Aorta (tissue), 5 donors: ENCODE data around the gene PCYOX1L. TPM values are rescaled to one million over a fixed set of nuclear protein-coding genes. Genes with fewer than 3 reads are reported as not detected.

Source experiments
- ATAC-seq: fragments of 200-7000 bp; cut with Tn5 transposase; one replicate; pipeline ENCODE4 v1.9.1; 2022; ENCODE audit warnings: moderate library complexity; ENCODE audit not compliant: low FRiP score
- DNase-seq, 2 donors: peaks; one replicate each; pipeline ENCODE4 v3.0.0-alpha.2; 2020
- H3K27ac ChIP-seq, 2 donors: one replicate each; pipeline ENCODE4 v1.5.1; 2013; ENCODE audit warnings: low read length in 2 of 2, mild to moderate bottlenecking in 2 of 2, moderate library complexity in 2 of 2, control low read depth in 1 of 2, inconsistent platforms in 1 of 2, low read depth in 1 of 2
- H3K27me3 ChIP-seq, 2 donors: one replicate each; pipeline ENCODE4 v1.6.1; 2013; ENCODE audit warnings: control low read depth in 1 of 2, low read length in 1 of 2, mild to moderate bottlenecking in 1 of 2, moderate library complexity in 1 of 2; ENCODE audit not compliant: insufficient read depth in 2 of 2, control insufficient read depth in 1 of 2
- H3K36me3 ChIP-seq, 2 donors: one replicate each; pipeline ENCODE4 v1.6.1; 2013; ENCODE audit warnings: control low read depth in 1 of 2, low read length in 1 of 2, mild to moderate bottlenecking in 1 of 2; ENCODE audit not compliant: insufficient read depth in 2 of 2, control insufficient read depth in 1 of 2
- H3K4me1 ChIP-seq, 2 donors: one replicate each; pipeline ENCODE4 v1.6.1; 2013; ENCODE audit warnings: low read length in 2 of 2, control low read depth in 1 of 2, mild to moderate bottlenecking in 1 of 2, moderate library complexity in 1 of 2; ENCODE audit not compliant: insufficient read depth in 2 of 2, control insufficient read depth in 1 of 2
- H3K4me3 ChIP-seq, 2 donors: one replicate each; pipeline ENCODE4 v1.5.1; 2013; ENCODE audit warnings: low read length in 2 of 2, control low read depth in 1 of 2, mild to moderate bottlenecking in 1 of 2
- H3K9me3 ChIP-seq: one replicate; pipeline ENCODE4 v1.6.1; 2013; ENCODE audit warnings: mild to moderate bottlenecking, low read length; ENCODE audit not compliant: control insufficient read depth
- WGBS, 2 donors: extraction: QIAGEN DNeasy Blood & Tissue Kit; methylation state at CpG; one replicate each; pipeline ENCODE4 v1.1.7; 2013; 5-methylcytosine and 5-hydroxymethylcytosine counted together
- intact Hi-C, 2 donors: fragments of 100-400 bp; cut with DNase I; formaldehyde crosslinking; loops; one replicate each; pipeline versions ENCODE4 v1.14.2 to v1.15.0; 2022
- polyA plus RNA-seq, 2 donors: library from polyadenylated mRNA; stranded (reverse); fragments of 200-250 nt; gene quantifications; one replicate each; pipeline ENCODE4 v1.2.3, GENCODE V29; 2013
- total RNA-seq, 2 donors: library from RNA; stranded (reverse); fragmentation: NEBNext Ultra II Directional; extraction: Animal tissue kit (Norgen Biotek cat#: 25700); gene quantifications; one replicate each; pipeline ENCODE4 v1.2.1, GENCODE V29; 2021
- donor health status: healthy with polysubstance abuse.
- donor health status: Bipolar disorder and iron deficiency.
- donor health status: DM: no; HTN: no; CAD: no.
- donor health status: DM: no; HTN: no; CAD: no.
- donor health status: DM: yes; HTN: yes; CAD: no.

Gene PCYOX1L
- total and polyA plus RNA-seq, 4 donors, result 3.1 to 9.2 (median 4.2) TPM

DNA sequence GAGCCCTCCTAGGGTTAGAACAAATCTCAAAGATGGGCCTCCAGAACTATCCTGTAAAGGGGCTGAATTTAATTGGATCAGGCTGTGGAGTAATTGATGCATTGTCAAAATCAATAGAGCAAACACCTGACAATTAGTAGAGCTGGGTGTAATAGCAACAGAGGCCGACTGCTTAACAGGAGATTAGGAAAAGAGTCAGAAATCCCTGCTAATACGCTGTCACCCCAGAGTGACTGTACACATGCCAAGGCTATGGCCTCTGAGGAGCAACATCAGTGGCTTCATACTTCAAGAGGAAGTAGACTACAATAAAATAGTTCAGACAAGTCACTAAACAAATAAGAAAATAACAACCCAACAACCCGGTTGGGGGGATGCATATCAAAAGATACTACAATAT lies 31.2 kb upstream of the PCYOX1L start:
- no peak for DNase-seq
- H3K4me1 ChIP-seq, result no peaks in the 10 kb centered on the region
- no peaks in the 10 kb centered on the region for H3K9me3 ChIP-seq
- no peaks in the 10 kb centered on the region for H3K27me3 ChIP-seq
- intact Hi-C loops, result no loop called here
- 90% methylated on average over 3 of the region's 3 CpGs for WGBS, 2 donors
- no peaks in the 10 kb centered on the region for H3K36me3 ChIP-seq
- H3K27ac ChIP-seq, result no peak overlapping the region
- H3K4me3 ChIP-seq, result no peak overlapping the region
- ATAC-seq, result no peak

DNA sequence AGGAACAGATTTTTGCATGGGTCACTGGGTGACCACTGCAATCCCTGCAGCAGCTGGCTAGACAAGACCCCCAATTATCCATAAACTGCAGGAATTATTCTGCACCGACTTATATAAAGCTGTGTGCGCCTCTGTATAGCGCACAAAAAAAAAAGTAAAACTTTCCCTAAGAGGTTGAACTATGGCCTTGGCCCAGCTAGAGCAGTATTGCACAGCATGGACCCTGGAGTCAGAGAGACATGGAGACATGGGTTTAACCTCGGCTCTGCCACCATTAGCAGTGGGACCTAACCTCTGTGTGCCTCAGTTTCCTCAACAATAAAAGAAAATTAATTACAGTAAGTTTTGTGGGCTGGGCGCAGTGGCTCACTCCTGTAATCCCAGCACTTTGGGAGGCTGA lies 29.7 kb upstream of the PCYOX1L start:
- intact Hi-C loops, result no loop called here
- H3K27ac ChIP-seq, result no peak overlapping the region
- H3K4me1 ChIP-seq, result no peaks in the 10 kb centered on the region
- no peaks in the 10 kb centered on the region for H3K36me3 ChIP-seq
- DNase-seq (no peak), ATAC-seq (no peak)
- no peak overlapping the region for H3K4me3 ChIP-seq
- WGBS, 2 donors, result 93 to 97% methylated on average over 5 of the region's 5 CpGs
- no peaks in the 10 kb centered on the region for H3K27me3 ChIP-seq
- no peaks in the 10 kb centered on the region for H3K9me3 ChIP-seq

DNA sequence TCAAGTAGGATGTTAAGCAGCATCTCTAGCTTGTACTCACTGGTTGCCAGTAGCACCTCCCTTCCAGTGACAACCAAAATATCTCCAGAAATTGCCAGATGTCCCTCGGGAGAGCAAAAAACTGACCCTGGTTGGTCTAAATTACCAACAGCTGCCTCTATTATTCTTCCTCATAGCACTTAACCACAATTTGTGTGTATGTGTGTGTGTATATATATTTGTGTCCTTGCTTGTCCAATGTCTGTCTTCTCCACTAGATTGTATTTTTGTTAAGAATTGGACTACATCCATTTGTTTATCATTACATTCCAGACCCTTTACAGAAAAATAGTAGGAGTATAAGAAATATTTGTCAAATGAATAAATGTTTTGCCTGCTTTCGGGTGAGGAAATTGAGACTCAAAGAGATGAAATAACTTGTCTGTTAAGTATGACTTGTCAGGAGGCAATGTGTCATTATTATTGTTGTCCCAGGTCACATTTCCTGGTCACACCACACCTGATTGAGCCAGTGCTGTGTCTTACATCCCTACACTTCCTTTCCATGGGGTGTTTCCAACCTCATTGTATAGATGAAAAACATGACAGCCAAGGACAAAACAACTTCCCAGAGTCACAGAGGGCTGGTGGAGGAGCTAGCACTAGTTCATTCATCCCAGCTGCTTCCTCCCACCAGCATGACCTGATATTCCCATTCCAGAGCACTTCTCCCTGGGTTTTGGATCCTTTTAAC lies 24.0 kb upstream of the PCYOX1L start:
- H3K4me3 ChIP-seq, result no peak overlapping the region
- no peaks in the 10 kb centered on the region for H3K36me3 ChIP-seq
- no peaks in the 10 kb centered on the region for H3K4me1 ChIP-seq
- no peak for ATAC-seq
- no peak overlapping the region for H3K27ac ChIP-seq
- intact Hi-C loops, result no loop called here
- WGBS, 2 donors, result 76 to 78% methylated on average over 2 of the region's 2 CpGs
- no peaks in the 10 kb centered on the region for H3K27me3 ChIP-seq
- no peak for DNase-seq
- H3K9me3 ChIP-seq, result no peaks in the 10 kb centered on the region

DNA sequence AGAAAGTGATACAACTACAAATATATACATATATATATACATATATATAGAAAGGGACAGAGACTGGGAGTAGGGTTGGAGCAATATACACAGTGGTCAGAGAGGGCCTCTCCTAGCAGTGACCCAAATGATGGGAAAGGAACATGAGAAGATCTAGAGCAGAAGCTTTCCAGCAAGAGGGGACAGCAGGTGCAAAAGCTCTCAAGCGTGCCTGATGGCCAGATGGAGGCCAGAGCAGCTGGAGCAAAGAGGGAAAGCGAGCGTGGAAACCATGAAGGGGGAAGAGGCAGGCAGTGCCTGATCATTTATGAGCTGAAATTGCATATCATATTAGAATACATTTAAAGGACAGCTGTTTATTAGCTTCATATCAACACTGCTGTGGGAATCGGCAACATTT lies 20.1 kb upstream of the PCYOX1L start:
- H3K4me1 ChIP-seq, result no peaks in the 10 kb centered on the region
- DNase-seq (no peak), ATAC-seq (no peak)
- no peak overlapping the region for H3K27ac ChIP-seq
- H3K36me3 ChIP-seq, result peaks cover 3% of the 10 kb centered on the region in 2 donors
- no peak overlapping the region for H3K4me3 ChIP-seq
- WGBS, 2 donors, result 94 to 95% methylated on average over 4 of the region's 4 CpGs
- no peaks in the 10 kb centered on the region for H3K27me3 ChIP-seq
- intact Hi-C loops, result no loop called here
- no peaks in the 10 kb centered on the region for H3K9me3 ChIP-seq

DNA sequence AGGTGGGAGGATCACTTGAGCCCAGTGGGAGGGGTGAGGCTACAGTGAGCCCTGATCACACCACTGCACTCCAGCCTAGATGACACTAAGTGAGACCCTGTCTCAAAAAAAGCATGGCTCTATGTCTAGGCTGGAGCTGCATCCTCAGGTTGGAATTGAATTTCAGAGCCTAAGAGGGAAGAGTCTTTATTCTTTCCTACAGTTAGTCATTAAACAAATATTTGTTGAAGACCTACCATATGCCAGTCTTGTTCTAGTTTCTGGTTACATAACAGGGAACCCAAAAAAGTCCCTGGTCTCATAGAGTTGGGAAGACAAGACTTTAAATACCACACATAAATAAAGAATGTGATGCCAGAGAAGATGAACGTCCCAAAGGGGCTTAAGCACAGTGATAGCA lies 19.5 kb upstream of the PCYOX1L start:
- Histone ChIP-seq H3K36me3 (peaks cover 3% of the 10 kb centered on the region in 2 donors), H3K9me3 (no peaks in the 10 kb centered on the region), H3K4me1 (no peaks in the 10 kb centered on the region), H3K27ac (no peak overlapping the region), H3K27me3 (no peaks in the 10 kb centered on the region), H3K4me3 (no peak overlapping the region)
- no peak for ATAC-seq
- intact Hi-C loops, result no loop called here
- 53 to 78% methylated on average over 1 of the region's 1 CpG for WGBS, 2 donors
- DNase-seq, result no peak

DNA sequence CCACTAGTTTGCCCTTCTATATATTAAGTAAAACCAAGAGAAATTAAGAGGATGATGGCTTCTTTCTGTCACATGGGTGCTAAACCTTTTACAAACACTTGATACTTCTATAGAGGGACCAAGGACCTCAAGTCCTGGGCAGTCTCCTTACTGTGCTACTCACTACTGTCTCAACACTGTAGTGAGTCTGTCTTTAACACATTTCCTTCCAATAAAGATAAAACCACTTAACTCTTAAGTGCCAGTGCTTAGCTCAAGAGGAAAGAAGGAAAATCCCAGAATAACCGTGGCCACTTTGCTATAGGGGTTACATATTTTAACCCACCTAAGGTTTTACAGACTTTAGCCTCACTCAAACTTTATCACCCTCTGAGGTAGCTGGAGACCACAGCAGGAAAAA lies 16.9 kb upstream of the PCYOX1L start:
- 83 to 88% methylated on average over 1 of the region's 1 CpG for WGBS, 2 donors
- Histone ChIP-seq H3K9me3 (no peaks in the 10 kb centered on the region), H3K27ac (no peak overlapping the region), H3K27me3 (no peaks in the 10 kb centered on the region), H3K36me3 (peaks cover 3% of the 10 kb centered on the region in 2 donors), H3K4me3 (no peak overlapping the region), H3K4me1 (no peaks in the 10 kb centered on the region)
- intact Hi-C loops, result no loop called here
- ATAC-seq (no peak), DNase-seq (no peak)

DNA sequence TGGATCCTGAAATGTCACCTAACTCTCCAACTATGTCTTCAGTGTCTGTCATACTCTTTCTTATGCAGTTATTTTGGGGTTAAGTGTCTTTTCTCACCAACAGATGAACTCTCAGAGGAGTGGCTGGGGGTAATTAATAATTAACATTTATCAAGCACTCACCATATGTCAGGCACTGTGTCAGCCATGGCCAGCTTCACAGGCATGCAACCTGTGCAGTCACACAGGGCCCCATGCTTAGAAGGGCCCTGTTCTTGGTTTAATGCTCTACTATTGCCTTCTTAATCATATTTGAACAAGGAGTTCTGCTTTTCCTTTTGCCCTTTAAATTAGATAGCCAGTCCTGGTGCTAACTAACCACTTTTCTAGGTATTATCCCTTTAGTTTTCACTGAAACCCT lies 16.0 kb upstream of the PCYOX1L start:
- no peak for ATAC-seq
- H3K36me3 ChIP-seq, result peaks cover 3% of the 10 kb centered on the region in 2 donors
- no peaks in the 10 kb centered on the region for H3K9me3 ChIP-seq
- no peak for DNase-seq
- intact Hi-C loops, result no loop called here
- H3K4me3 ChIP-seq, result no peak overlapping the region
- H3K27ac ChIP-seq, result no peak overlapping the region
- no peaks in the 10 kb centered on the region for H3K27me3 ChIP-seq
- H3K4me1 ChIP-seq, result no peaks in the 10 kb centered on the region

DNA sequence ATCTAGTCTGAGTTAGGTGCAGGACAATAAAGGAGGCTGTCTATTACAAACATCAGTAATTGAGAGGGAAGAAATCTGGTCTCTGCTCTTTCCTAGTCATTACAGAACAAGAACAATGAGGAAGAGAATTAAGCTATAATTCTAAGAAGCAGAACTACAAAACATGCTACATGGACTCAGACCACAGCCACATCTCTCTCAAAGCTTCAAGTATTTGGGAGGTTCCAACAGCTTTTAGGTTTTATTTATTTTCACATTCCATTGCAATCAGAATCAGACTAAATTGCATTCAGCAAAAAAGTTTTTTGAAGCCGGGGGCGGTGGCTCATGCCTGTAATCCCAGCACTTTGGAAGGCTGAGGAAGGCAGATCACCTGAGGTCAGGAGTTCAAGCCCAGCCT lies 13.7 kb upstream of the PCYOX1L start:
- no peak overlapping the region for H3K27ac ChIP-seq
- 38 to 51% methylated on average over 2 of the region's 2 CpGs for WGBS, 2 donors
- no peak for ATAC-seq
- H3K4me3 ChIP-seq, result no peak overlapping the region
- no peaks in the 10 kb centered on the region for H3K9me3 ChIP-seq
- peaks cover 3% of the 10 kb centered on the region in 2 donors for H3K36me3 ChIP-seq
- no peaks in the 10 kb centered on the region for H3K4me1 ChIP-seq
- intact Hi-C loops, result no loop called here
- DNase-seq, result no peak
- H3K27me3 ChIP-seq, result no peaks in the 10 kb centered on the region

DNA sequence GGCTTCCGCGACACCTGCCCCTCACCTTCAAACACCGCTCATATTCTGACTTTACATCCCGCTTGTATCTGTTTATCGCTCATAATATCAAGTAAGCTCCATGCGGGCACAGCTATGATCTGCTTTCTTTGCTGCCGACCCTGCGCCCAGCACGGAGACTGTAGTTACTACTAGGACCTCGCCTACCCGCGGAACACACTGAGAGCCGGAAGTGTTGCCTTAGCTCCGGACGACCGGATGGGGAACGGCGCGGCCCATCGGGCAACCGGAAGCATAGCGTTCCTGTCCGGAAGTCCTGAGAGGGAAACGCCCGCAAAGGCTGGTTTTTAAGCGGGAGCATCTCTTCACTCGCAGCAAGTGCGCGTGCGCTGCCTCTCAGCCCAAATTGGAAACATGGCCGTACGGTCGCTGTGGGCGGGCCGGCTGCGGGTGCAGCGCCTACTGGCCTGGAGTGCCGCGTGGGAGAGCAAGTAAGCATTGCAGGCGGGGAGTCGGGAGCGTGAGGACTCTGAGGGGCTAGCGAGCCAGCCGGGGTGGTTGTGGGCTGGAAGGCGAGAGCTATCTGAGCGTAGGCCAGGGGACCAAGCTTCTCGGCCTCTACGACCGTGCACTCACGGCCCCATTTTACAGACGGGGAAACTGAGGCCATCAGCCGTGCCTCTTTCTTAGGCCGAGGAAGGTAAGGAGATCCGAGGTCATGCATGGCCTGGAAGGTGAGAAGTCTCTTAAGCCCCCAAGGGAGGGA lies 12.5 kb upstream of the PCYOX1L start, which contains the start of gene GRPEL2:
TSS of gene GRPEL2 (plus strand) at position 353 of the 745 bp plus-strand sequence. CDS start at position 394, 41 bp downstream.
- Histone ChIP-seq H3K4me3 (peak within 1 kb of the TSS; percentile 44 to 72), H3K4me1 (no peaks in the 10 kb centered on the region), H3K36me3 (peaks cover 3 to 6% of the 10 kb centered on the region in 2 donors), H3K27ac (peak within 1 kb of the TSS in 1 of 2 donors; percentile 59), H3K27me3 (no peaks in the 10 kb centered on the region), H3K9me3 (no peaks in the 10 kb centered on the region)
- ATAC-seq (peak; percentile 97), DNase-seq (peak; percentile 98)
- intact Hi-C loops, result no loop called here
- WGBS, 2 donors, result 0 to 1% methylated on average over 54 of the region's 54 CpGs
